Hypothalamus (tissue), 51 donors: ENCODE measurements around the gene PDE3B.
"Not testable (repeated sequence)": the region's sequence is repeated elsewhere in the genome, so short reads cannot be mapped to it uniquely, and the experiment has no call there.

Experiments
- DNase-seq, 51 donors: peaks; one replicate each; lab custom pipeline; 2025; lab: John Stamatoyannopoulos, UW

PDE3B gene

DNA sequence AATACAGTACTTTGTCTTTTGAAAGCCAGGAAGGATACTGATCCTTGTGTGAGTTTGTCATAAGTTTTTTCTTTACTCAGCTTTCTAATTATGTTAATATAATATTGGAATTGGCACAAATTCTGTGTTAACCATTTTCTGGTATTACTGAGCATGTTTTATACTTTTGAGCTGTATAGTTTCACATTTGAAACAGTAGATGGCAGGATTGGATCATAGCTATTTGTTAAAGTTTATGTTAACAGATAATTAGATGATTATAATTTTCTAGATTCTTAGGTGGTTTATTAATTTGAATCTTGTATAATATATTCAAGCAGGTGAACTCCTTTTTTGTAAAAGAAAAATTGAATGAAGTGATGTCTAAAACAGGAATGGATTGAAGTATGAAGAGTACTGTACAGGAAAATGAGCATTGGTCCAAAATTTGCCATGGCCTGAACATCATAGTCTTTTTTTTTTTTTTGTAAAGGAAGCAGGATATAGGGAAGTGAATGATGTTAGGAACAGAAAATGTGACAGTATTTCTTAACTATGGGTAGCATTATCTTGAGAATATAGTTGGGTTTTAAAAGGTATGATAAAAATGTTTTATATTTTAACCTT lies 146.4 kb downstream of the PDE3B start:
- no peak for DNase-seq

DNA sequence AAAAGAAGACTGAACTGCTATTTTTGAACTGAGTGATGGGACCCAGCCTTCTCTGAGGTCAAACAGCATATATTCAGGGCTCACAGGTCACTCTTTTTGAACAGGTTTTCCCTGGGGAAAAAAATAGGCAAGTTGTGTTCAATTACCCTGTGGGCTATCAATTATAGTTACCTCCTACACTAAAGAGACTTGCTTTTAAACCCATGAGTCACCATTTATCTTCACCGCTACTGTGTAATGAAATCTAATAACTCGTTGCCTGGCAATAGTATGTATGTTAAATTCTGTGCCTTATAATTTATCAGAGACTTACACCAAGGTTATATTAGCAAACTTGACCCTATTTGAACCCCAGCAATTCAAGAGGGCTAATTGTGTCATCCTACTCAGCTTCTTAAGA lies 149.9 kb downstream of the PDE3B start:
- no peak for DNase-seq

GRCh38 chr11:14796028-14796427 lies 152.4 kb downstream of the PDE3B start:
- DNase-seq = not testable (repeated sequence)

DNA sequence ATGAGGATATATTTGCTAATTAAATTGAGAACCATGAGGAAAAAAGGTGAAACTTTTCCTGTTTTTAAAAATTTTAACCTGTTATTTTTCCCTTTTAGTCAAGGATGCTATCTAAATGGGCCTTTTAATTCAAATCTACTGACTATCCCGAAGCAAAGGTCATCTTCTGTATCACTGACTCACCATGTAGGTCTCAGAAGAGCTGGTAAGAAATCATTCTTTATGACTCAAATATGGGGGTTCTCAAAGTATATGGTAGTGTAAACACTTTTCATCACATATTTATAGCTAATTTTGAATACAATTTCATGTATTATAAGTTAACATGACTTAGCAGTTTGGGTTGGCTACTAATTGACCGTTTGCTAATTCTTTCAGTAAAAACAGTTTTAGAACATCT lies 160.2 kb downstream of the PDE3B start:
- DNase-seq = no peak

- no peak for DNase-seq
These were observed 165.9 kb downstream of the PDE3B start for GRCh38 chr11:14809466-14809865.

DNA sequence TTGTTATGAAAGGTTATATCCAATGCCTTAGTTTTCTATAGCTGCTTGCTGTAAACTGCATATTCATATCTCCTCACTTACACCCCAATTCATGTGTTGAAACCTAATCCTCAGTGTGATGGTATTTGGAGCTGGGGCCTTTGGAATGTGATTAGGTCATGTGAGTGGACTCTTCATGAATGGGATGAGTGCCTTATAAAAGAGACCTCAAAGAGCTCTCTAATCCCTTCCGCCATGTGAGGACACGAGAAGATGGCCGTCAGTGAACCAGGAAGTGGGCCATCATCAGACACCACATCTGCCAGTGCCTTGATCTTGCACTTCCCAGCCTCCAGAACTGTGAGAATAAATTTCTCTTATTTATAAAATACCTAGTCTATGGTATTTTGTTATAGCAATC lies 169.2 kb downstream of the PDE3B start:
- DNase-seq = no peak

- no peak for DNase-seq
These were observed 169.9 kb downstream of the PDE3B start for GRCh38 chr11:14813516-14813915.

- DNase-seq = no peak
These were observed 175.2 kb downstream of the PDE3B start for GRCh38 chr11:14818779-14819178.

DNA sequence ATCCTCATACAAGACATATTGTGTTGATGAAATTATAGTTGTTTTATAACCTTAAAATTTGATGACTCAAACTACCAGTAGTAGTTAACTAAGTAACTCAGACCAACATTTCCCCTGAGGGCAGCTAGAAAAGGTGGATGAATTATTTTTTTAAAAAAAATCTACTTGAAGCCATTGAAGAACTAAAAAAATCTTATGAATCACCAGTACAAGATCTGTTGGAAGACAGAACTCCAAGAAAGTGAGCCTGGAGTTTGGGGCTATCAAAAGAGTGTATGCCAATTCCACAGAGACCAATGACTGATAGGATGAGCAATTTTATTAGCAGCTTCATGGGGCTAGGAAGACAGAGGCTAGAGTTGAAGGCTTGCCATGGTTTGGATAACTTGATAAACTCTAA lies 176.0 kb downstream of the PDE3B start:
- DNase-seq = no peak

GRCh38 chr11:14821031-14821430 lies 177.4 kb downstream of the PDE3B start:
- no peak for DNase-seq

- DNase-seq = no peak
These were observed 183.0 kb downstream of the PDE3B start for GRCh38 chr11:14826600-14826999.

GRCh38 chr11:14835496-14836492 lies 192.2 kb downstream of the PDE3B start:
- no peak for DNase-seq

- DNase-seq = no peak
These were observed 198.4 kb downstream of the PDE3B start for GRCh38 chr11:14842002-14842401.

DNA sequence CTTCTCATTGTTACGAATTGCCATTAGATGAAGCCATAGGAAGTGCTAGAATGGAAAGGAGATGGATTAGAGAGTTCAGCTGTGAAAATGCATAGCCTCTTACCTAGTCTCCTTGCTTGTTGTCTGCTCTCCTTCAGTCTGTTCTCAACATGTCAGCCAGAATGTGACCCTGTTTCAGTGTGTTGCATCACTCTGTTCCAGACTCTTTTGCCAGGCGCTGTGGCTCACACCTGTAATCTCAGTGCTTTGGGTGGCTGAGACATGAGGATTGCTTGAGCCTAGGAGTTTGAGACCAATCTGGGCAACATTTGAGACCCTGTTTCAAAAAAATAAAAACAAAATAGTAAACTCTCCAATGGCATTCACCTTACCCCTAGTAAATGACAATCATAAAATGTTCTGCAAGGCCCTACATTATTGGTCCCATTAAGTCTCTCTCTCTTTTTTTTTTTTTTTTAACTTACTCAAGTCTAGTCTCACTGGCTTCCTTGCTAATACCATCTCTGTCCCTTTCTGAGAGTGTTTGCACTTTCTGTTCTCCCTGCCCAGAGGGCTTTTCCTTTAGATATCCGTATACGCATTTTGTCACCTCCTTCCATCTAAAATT lies 209.1 kb downstream of the PDE3B start:
- DNase-seq = no peak

DNA sequence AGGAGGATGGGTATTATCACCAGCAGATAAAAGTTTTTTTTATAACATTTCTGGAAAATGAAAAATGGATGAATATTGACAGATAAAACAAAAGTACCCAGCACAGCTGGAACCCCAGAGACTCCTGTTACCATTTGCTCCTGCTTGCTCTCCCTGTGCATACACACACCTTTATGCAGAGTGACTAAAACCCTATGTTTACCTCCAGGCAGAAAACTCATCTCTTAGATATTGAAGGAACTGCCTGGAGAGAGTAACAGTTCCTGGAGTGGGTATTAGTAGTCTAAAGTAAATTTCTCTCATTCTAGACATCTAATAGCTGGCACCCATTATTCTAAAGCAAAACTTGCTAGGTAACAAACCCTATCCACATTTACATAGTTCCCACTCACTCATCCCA lies 210.5 kb downstream of the PDE3B start:
- no peak for DNase-seq

GRCh38 chr11:14855890-14856289 lies 212.3 kb downstream of the PDE3B start:
- no peak for DNase-seq

DNA sequence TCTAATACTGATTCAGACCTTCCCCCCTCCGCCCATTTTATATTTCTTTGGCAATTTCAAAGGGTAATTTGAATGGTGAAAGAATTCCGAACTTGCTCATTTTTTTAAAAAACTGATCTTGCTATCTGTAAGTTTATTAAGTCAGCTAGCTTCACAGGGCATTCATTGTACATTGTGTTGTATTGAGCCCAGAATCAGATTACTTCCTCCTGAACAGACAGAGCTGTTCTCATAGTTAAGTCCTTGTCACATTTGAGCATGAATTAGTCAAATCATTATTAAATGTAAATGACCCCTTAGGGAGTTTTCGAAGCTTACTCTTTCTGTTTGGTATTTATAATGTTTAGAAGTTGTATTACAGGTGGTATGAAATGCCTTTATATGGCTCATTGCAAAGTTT lies 214.0 kb downstream of the PDE3B start:
- DNase-seq = no peak

DNA sequence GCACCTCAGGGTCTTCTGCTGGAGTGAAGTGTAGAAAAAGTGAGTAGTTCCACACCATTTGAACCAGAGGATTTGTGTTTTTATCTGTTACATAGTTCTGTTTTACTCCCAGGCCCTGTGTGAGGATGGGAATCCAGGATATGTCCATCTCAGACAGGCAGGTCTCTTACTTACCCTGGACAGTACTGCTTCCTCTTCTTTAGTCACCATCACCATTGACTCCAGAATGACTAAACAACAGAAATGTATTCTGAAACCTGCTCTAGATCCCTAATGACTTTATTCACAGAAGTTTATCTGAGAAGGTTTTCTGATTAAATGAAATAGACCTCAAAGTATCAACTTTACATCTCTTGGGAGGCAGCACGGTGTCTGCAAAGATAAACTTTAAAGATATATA lies 214.8 kb downstream of the PDE3B start:
- DNase-seq = no peak

GRCh38 chr11:14860511-14860910 lies 216.9 kb downstream of the PDE3B start:
- no peak for DNase-seq

DNA sequence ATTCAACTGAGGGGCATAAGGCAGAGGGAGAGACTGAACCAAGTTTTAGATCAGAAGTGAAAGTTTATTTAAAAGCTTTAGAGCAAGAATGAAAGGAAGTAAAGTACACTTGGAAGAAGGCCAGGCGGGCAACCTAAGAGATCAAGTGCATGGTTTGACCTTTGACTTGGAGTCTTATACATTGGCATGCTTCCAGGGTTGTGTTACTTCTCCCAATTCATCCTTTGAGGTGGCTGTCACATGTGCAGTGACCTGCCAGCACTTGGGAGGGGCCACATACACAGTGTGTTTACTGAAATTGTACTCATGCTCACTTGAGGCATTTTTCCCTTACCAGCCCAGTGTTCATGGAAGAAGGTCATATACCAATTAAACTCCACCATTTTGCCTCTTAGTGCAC lies 218.1 kb downstream of the PDE3B start:
- DNase-seq = no peak

- not testable (repeated sequence) for DNase-seq
These were observed 220.2 kb downstream of the PDE3B start for GRCh38 chr11:14863775-14864174.

- no peak for DNase-seq
These were observed 228.4 kb downstream of the PDE3B start for GRCh38 chr11:14872032-14872431.
